Measurements from ENCODE around the gene TRIM66. TPM values are rescaled to one million over a fixed set of nuclear protein-coding genes. Genes with fewer than 3 reads are reported as not detected.

The TRIM66 gene
- total and polyA plus RNA-seq, 2 donors (not counting 3 experiments of a cell fraction or from before 2014, with no cell fraction given), result 5.5 to 11.7 TPM

- H3K4me2 ChIP-seq (ENCODE audit: insufficient read depth, low read length), result no peak overlapping the region
- H4K20me1 ChIP-seq (replicated peaks; ENCODE audit: control insufficient read depth, extremely low read depth, insufficient read depth, low read length), result no peaks in the 10 kb centered on the region
- no peak overlapping the region for H3K9ac ChIP-seq (replicated peaks; ENCODE audit: extremely low read depth, insufficient read depth, low read length)
- H3K27me3 ChIP-seq (ENCODE audit: control insufficient read depth in 2 of 2, insufficient read depth in 2 of 2, low read length in 2 of 2), result no peaks in the 10 kb centered on the region
- TF ChIP-seq MAX (IDR thresholded peaks at IDR 0.05; ENCODE audit: insufficient read depth, insufficient read length), result no peak
- no peak for TF ChIP-seq POLR2A (IDR thresholded peaks at IDR 0.05; ENCODE audit: low read depth, low read length)
- no peak for TF ChIP-seq CTCF (IDR thresholded peaks at IDR 0.05; ENCODE audit: extremely low read depth in 1 of 2, insufficient read depth in 1 of 2, low read depth in 1 of 2, low read length in 2 of 2)
- TF ChIP-seq FOS (IDR thresholded peaks at IDR 0.05; ENCODE audit: borderline replicate concordance, insufficient read depth, low read length), result no peak
- no peak for TF ChIP-seq MYC (IDR thresholded peaks at IDR 0.05; ENCODE audit: low read depth, low read length)
- no peak for TF ChIP-seq EZH2 (IDR thresholded peaks at IDR 0.05; ENCODE audit: borderline replicate concordance, low read depth, low read length, severe bottlenecking)
- TF ChIP-seq GATA2 (IDR thresholded peaks at IDR 0.05; ENCODE audit: insufficient read depth, insufficient read length, low read depth, low read length), result no peak
- no peak for TF ChIP-seq POLR2AphosphoS5 (IDR thresholded peaks at IDR 0.05; ENCODE audit: insufficient read depth, low read depth, low read length)
- TF ChIP-seq JUN (IDR thresholded peaks at IDR 0.05; ENCODE audit: borderline replicate concordance, insufficient read depth, insufficient read length, low read depth), result no peak
- dilution Hi-C loops (cut with MboI; ENCODE audit: extremely low pct_ligation_motif_present, low sequenced_read_pairs) (no loop called here), intact Hi-C loops (cut with micrococcal nuclease) (no loop called here)
- H3K9me1 ChIP-seq (replicated peaks; ENCODE audit: control insufficient read depth, extremely low read depth, insufficient read depth, low read length), result no peaks in the 10 kb centered on the region
- BruUV-seq (replicated peaks), result no TSS peak
- no peak overlapping the region for H2AFZ ChIP-seq (ENCODE audit: low read depth, low read length)
- POLR2A ChIA-PET, result no interaction called here
- H3K4me1 ChIP-seq (ENCODE audit: control insufficient read depth, extremely low read depth, insufficient read depth, low read length), result peaks cover 12% of the 10 kb centered on the region
- H3K4me3 ChIP-seq (replicated peaks in 1 of 3; ENCODE audit: insufficient read depth in 1 of 3, low read depth in 1 of 3, low read length in 3 of 3), result no peak overlapping the region
- no peaks in the 10 kb centered on the region for H3K36me3 ChIP-seq (ENCODE audit: control insufficient read depth in 2 of 2, extremely low read depth in 1 of 2, insufficient read depth in 2 of 2, low read length in 2 of 2)
- CTCF ChIA-PET, result interaction anchor here (1.4 kb wide), 1 partner anchor 11 kb away, joined by 3 read pairs; no protein-coding TSS in a partner anchor
- no peaks in the 10 kb centered on the region for H3K79me2 ChIP-seq (ENCODE audit: control insufficient read depth, insufficient read depth, low read length)
- DNase-seq (ENCODE audit: low read depth, low spot score), result no peak
- FAIRE-seq, result no peak
- H3K9me3 ChIP-seq (replicated peaks; ENCODE audit: control insufficient read depth, insufficient read depth, low read length), result no peaks in the 10 kb centered on the region
- no peak overlapping the region for H3K27ac ChIP-seq (ENCODE audit: insufficient read depth, low read depth, low read length)
Observed at GRCh38 chr11:8615291-8616032, 67.0 kb downstream of the TRIM66 start.

Data from endothelial cell of umbilical vein (primary cell).